Measurements from ENCODE around the gene ADGRF3.

DNA sequence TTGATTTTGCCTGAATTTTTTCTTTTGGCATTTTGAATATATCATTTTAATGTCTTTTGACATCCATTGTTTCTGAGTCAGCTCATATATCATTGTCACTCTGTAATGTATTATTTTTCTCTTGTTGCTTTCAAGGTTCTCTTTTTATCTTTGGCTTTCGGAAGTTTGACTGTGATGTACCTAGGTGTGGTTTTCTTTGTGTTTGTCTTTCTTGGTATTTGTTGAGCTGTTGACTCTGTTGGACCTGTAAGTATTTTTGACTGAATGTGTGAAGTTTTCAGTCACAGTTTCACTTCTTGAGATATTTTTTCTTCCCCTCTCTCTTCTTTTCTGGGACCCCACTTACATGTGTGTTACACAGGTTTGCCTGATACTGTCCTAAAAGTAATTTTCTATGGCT, 30.2 kb upstream of the ADGRF3 start:
- TF ChIP-seq JUNB (CRISPR knock-in tag; IDR thresholded peaks at IDR 0.05; ENCODE audit: borderline replicate concordance) (no peak), POLR2AphosphoS5 (IDR thresholded peaks at IDR 0.05; ENCODE audit: low read depth, low read length) (no peak), HMGA1 (CRISPR knock-in tag; conservative IDR thresholded peaks at IDR 0.05) (no peak), ZNF709 (CRISPR knock-in tag; IDR thresholded peaks at IDR 0.05) (no peak), KDM5A (IDR thresholded peaks at IDR 0.05; ENCODE audit: borderline replicate concordance, low read length) (no peak)
- TF ChIP-seq, protein P1, sequence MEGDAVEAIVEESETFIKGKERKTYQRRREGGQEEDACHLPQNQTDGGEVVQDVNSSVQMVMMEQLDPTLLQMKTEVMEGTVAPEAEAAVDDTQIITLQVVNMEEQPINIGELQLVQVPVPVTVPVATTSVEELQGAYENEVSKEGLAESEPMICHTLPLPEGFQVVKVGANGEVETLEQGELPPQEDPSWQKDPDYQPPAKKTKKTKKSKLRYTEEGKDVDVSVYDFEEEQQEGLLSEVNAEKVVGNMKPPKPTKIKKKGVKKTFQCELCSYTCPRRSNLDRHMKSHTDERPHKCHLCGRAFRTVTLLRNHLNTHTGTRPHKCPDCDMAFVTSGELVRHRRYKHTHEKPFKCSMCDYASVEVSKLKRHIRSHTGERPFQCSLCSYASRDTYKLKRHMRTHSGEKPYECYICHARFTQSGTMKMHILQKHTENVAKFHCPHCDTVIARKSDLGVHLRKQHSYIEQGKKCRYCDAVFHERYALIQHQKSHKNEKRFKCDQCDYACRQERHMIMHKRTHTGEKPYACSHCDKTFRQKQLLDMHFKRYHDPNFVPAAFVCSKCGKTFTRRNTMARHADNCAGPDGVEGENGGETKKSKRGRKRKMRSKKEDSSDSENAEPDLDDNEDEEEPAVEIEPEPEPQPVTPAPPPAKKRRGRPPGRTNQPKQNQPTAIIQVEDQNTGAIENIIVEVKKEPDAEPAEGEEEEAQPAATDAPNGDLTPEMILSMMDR (CRISPR knock-in tag; IDR thresholded peaks at IDR 0.05), result no peak
